Astrocyte of the spinal cord (primary cell): ENCODE data around the gene CDADC1.
A peak's percentile ranks its signal among the peaks of the same experiment; 100 is the strongest.

ENCODE experiments used
- DNase-seq: peaks from one replicate; pipeline ENCODE4 v3.0.0; 2011; ENCODE audit warnings: low read depth, low spot score
- H3K4me3 ChIP-seq: 2 replicates; pipeline ENCODE4 v1.5.1; 2011; ENCODE audit warnings: low read depth, mild to moderate bottlenecking, low read length, moderate library complexity
- in situ Hi-C: cut with HindIII; loops from 2 replicates; pipeline ENCODE4 v1.10.0; 2017; ENCODE audit warnings: low sequenced_read_pairs
- TF ChIP-seq, protein P1 (sequence below): IDR thresholded peaks from 2 replicates; pipeline ENCODE4 v1.5.1; 2012; ENCODE audit warnings: low read depth, mild to moderate bottlenecking, low read length, inconsistent platforms

The CDADC1 gene

GRCh38 chr13:49308097-49308875, 60.6 kb downstream of the CDADC1 start:
- in situ Hi-C loops, result no loop called here
- no peak overlapping the region for H3K4me3 ChIP-seq
- TF ChIP-seq, protein P1, sequence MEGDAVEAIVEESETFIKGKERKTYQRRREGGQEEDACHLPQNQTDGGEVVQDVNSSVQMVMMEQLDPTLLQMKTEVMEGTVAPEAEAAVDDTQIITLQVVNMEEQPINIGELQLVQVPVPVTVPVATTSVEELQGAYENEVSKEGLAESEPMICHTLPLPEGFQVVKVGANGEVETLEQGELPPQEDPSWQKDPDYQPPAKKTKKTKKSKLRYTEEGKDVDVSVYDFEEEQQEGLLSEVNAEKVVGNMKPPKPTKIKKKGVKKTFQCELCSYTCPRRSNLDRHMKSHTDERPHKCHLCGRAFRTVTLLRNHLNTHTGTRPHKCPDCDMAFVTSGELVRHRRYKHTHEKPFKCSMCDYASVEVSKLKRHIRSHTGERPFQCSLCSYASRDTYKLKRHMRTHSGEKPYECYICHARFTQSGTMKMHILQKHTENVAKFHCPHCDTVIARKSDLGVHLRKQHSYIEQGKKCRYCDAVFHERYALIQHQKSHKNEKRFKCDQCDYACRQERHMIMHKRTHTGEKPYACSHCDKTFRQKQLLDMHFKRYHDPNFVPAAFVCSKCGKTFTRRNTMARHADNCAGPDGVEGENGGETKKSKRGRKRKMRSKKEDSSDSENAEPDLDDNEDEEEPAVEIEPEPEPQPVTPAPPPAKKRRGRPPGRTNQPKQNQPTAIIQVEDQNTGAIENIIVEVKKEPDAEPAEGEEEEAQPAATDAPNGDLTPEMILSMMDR, result no peak
- DNase-seq, result peak; percentile 74

- peak; percentile 32 for DNase-seq
- in situ Hi-C loops, result no loop called here
- TF ChIP-seq, protein P1, result no peak
- no peak overlapping the region for H3K4me3 ChIP-seq
Measured at GRCh38 chr13:49308921-49309408, 61.2 kb downstream of the CDADC1 start.

DNA sequence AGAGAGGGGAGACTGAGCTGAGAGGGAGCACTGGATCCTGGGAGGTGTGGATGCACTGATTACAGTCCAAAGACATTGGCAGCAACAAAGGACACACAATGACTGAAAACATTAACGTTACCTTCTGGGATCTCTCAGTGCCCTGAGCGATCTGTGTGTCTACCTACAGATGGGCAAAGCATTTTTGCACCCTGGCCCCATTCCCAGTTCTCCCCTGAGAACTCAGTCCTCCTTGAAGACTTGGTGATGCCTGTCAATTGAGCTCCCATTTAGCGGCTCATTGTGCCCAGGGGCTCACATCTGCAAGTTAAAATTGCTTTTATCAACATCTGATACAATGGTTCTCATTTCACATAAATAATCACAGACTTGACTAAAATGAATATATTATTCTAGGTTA, 62.5 kb downstream of the CDADC1 start:
- in situ Hi-C loops, result no loop called here
- no peak for DNase-seq

GRCh38 chr13:49311816-49312215, 64.1 kb downstream of the CDADC1 start:
- H3K4me3 ChIP-seq, result no peak overlapping the region
- in situ Hi-C loops, result no loop called here
- DNase-seq, result no peak
- TF ChIP-seq, protein P1, result no peak

More for the DNA sequence above, 62.5 kb downstream of the CDADC1 start:
- TF ChIP-seq, protein P1, result no peak
- no peak overlapping the region for H3K4me3 ChIP-seq

- no peak overlapping the region for H3K4me3 ChIP-seq
- in situ Hi-C loops, result no loop called here
- no peak for DNase-seq
- TF ChIP-seq, protein P1, result no peak
Measured at GRCh38 chr13:49314344-49314882, 66.7 kb downstream of the CDADC1 start.

DNA sequence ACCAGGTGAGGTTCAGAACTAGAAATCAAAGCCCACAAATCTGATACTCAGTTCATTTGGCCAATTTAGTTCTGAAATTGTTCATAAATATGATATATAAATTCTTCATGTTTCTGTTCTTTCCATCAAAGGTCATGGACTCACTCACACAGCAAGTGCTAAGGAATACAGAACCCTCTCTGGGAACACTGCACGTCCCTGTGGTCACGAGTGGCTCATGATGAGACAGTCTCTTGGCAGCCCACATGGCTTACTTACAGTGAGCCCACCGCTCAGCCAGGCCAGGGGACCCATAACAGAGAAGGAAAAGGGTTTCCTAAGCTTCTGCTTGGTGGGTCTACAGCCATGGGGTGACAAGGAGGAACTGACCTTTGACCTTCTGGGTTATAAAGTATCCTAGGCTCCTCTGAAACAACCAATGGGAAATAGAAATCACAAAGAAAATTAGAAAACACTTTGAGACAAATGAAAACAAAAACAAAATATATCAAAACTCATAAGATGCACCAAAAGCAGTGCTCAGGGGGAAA, 67.4 kb downstream of the CDADC1 start:
- DNase-seq, result peak; percentile 20
- TF ChIP-seq, protein P1, result no peak
- in situ Hi-C loops, result no loop called here
- no peak overlapping the region for H3K4me3 ChIP-seq
